GM18868 (cell line): ENCODE results near the gene KLF16.
"Not testable (repeated sequence)": the region's sequence is repeated elsewhere in the genome, so short reads cannot be mapped to it uniquely, and the experiment has no call there.

Source experiments
- ATAC-seq: cut with Tn5 transposase; IDR thresholded peaks from one replicate; pipeline ENCODE4 v1.9.1; 2021; ENCODE audit warnings: mild to moderate bottlenecking, moderate library complexity; ENCODE audit not compliant: unreplicated experiment

Gene KLF16

GRCh38 chr19:1863328-1863637, at the start of gene KLF16:
TSS of gene KLF16 (minus strand) at chr19:1863579. CDS start at chr19:1863497, 82 bp downstream.
- ATAC-seq, result no peak

GRCh38 chr19:1912760-1913505, 49.6 kb upstream of the KLF16 start:
- no peak for ATAC-seq

- ATAC-seq, result no peak
Measured at GRCh38 chr19:1911995-1912394, 48.6 kb upstream of the KLF16 start.

GRCh38 chr19:1911098-1911497, 47.7 kb upstream of the KLF16 start:
- no peak for ATAC-seq

- ATAC-seq, result no peak
Measured at GRCh38 chr19:1910177-1910576, 46.8 kb upstream of the KLF16 start.

GRCh38 chr19:1909761-1910080, 46.3 kb upstream of the KLF16 start:
- no peak for ATAC-seq

- no peak for ATAC-seq
Measured at GRCh38 chr19:1908364-1908678, 44.9 kb upstream of the KLF16 start.

GRCh38 chr19:1907563-1908363, 44.4 kb upstream of the KLF16 start:
- no peak for ATAC-seq

GRCh38 chr19:1906985-1907562, 43.7 kb upstream of the KLF16 start:
- ATAC-seq, result no peak

- no peak for ATAC-seq
Measured at GRCh38 chr19:1905863-1906375, 42.5 kb upstream of the KLF16 start.

GRCh38 chr19:1905110-1905862, 41.9 kb upstream of the KLF16 start, which contains the start of the genes ADAT3 and SCAMP4:
TSS of gene ADAT3 (plus strand) at chr19:1905399. CDS start at chr19:1912048, 6,649 bp downstream.
TSS of gene SCAMP4 (plus strand) at chr19:1905399. CDS start at chr19:1915020, 9,621 bp downstream.
- peak; percentile 84 for ATAC-seq

- peak; percentile 8 for ATAC-seq
Measured at GRCh38 chr19:1904860-1905109, 41.4 kb upstream of the KLF16 start.

GRCh38 chr19:1902923-1903322, 39.5 kb upstream of the KLF16 start:
- no peak for ATAC-seq

GRCh38 chr19:1901940-1902404, 38.6 kb upstream of the KLF16 start:
- no peak for ATAC-seq

- no peak for ATAC-seq
Measured at GRCh38 chr19:1896508-1896907, 33.1 kb upstream of the KLF16 start.

- no peak for ATAC-seq
Measured at GRCh38 chr19:1893791-1894190, 30.4 kb upstream of the KLF16 start.

GRCh38 chr19:1889907-1890306, 26.5 kb upstream of the KLF16 start:
- ATAC-seq, result no peak

GRCh38 chr19:1888385-1888784, 25.0 kb upstream of the KLF16 start:
- ATAC-seq, result no peak

GRCh38 chr19:1886360-1886759, 23.0 kb upstream of the KLF16 start:
- ATAC-seq, result not testable (repeated sequence)

GRCh38 chr19:1885398-1886119, 22.2 kb upstream of the KLF16 start, which contains the start of gene ABHD17A:
TSS of gene ABHD17A (minus strand) at chr19:1885496. CDS start at chr19:1881566, 3,930 bp downstream.
- ATAC-seq, result peak; percentile 88
